OCI-LY1 (cell line): Measurements from ENCODE around the gene PLCB4.

Experiments used
- H2AFZ ChIP-seq: fragments of 200-600 bp; sonication (generic), shearing (Covaris generic); 2 replicates; pipeline ENCODE4 v1.6.0; 2014; ENCODE audit warnings: antibody characterized with exemption, mild to moderate bottlenecking, low read length
- H3F3A ChIP-seq: fragments of 200-600 bp; sonication (generic), shearing (Covaris generic); 2 replicates; pipeline ENCODE4 v1.6.0; 2014; ENCODE audit warnings: mild to moderate bottlenecking, antibody characterized with exemption, low read length, moderate library complexity; ENCODE audit not compliant: insufficient read depth
- H3K27ac ChIP-seq: fragments of 200-600 bp; sonication (generic); 2 replicates; pipeline ENCODE4 v1.5.1; 2014; ENCODE audit warnings: low read length, mixed run types, mild to moderate bottlenecking, low read depth; ENCODE audit not compliant: poor library complexity, severe bottlenecking
- H3K27me3 ChIP-seq: fragments of 200-600 bp; sonication (generic); 2 replicates; pipeline ENCODE4 v1.6.0; 2014; ENCODE audit warnings: antibody characterized with exemption, mild to moderate bottlenecking, low read length, moderate library complexity; ENCODE audit not compliant: insufficient read depth
- H3K36me3 ChIP-seq: fragments of 200-600 bp; sonication (generic); 2 replicates; pipeline ENCODE4 v1.6.1; 2014; ENCODE audit warnings: mild to moderate bottlenecking, antibody characterized with exemption, low read length, moderate library complexity, mixed read lengths; ENCODE audit not compliant: insufficient read depth
- H3K4me1 ChIP-seq: fragments of 200-600 bp; sonication (generic); 2 replicates; pipeline ENCODE4 v1.5.1; 2014; ENCODE audit warnings: mild to moderate bottlenecking, low read length, moderate library complexity; ENCODE audit not compliant: insufficient read depth, severe bottlenecking
- H3K4me2 ChIP-seq: fragments of 200-600 bp; sonication (generic), shearing (Covaris generic); 2 replicates; pipeline ENCODE4 v1.6.1; 2014; ENCODE audit warnings: low read length
- H3K4me3 ChIP-seq: fragments of 200-600 bp; sonication (generic); 2 replicates; pipeline ENCODE4 v1.5.1; 2014; ENCODE audit warnings: low read length, low read depth, mild to moderate bottlenecking, mixed read lengths; ENCODE audit not compliant: poor library complexity, severe bottlenecking
- H3K79me2 ChIP-seq: fragments of 200-600 bp; shearing (Covaris generic); 2 replicates; pipeline ENCODE4 v1.6.1; 2016; ENCODE audit warnings: mixed run types, low read length, mixed read lengths; ENCODE audit not compliant: insufficient read depth
- H3K9ac ChIP-seq: fragments of 200-600 bp; sonication (generic), shearing (Covaris generic); 2 replicates; pipeline ENCODE4 v1.6.1; 2014; ENCODE audit warnings: mild to moderate bottlenecking, low read length, mixed read lengths
- H3K9me2 ChIP-seq: fragments of 200-600 bp; sonication (generic), shearing (Covaris generic); 2 replicates; pipeline ENCODE4 v1.6.1; 2014; ENCODE audit warnings: low read depth, mild to moderate bottlenecking, low read length, mixed read lengths
- H3K9me3 ChIP-seq: fragments of 200-600 bp; shearing (Covaris generic); 2 replicates; pipeline ENCODE4 v1.6.1; 2014; ENCODE audit warnings: low read length, mixed read lengths
- H4K20me1 ChIP-seq: fragments of 200-600 bp; sonication (generic), shearing (Covaris generic); 2 replicates; pipeline ENCODE4 v1.6.0; 2016; ENCODE audit warnings: mild to moderate bottlenecking, low read length; ENCODE audit not compliant: insufficient read depth
- CTCF ChIP-seq: fragments of 200-600 bp; sonication (generic), shearing (Covaris generic); IDR thresholded peaks from 2 replicates; pipeline ENCODE4 v1.5.1; 2017; ENCODE audit warnings: mild to moderate bottlenecking, antibody characterized with exemption, low read length, moderate library complexity, mixed read lengths
- EZH2 ChIP-seq: fragments of 200-600 bp; sonication (generic), shearing (Covaris generic); IDR thresholded peaks from 2 replicates; pipeline ENCODE4 v1.8.0; 2017; ENCODE audit warnings: borderline replicate concordance, mixed run types, mild to moderate bottlenecking, antibody characterized with exemption, low read length, moderate library complexity, mixed read lengths

The PLCB4 gene

GRCh38 chr20:9397928-9398327, 329.0 kb downstream of the PLCB4 start:
- Histone ChIP-seq H3K79me2 (no peaks in the 10 kb centered on the region), H3F3A (no peaks in the 10 kb centered on the region), H3K4me1 (no peaks in the 10 kb centered on the region), H2AFZ (no peak overlapping the region), H3K9ac (no peak overlapping the region), H3K36me3 (no peaks in the 10 kb centered on the region), H3K4me2 (no peak overlapping the region), H3K27ac (no peak overlapping the region), H3K27me3 (no peaks in the 10 kb centered on the region), H3K9me3 (no peaks in the 10 kb centered on the region), H4K20me1 (no peaks in the 10 kb centered on the region), H3K4me3 (no peak overlapping the region), H3K9me2 (no peaks in the 10 kb centered on the region)
- TF ChIP-seq CTCF = no peak
- no peak for TF ChIP-seq EZH2

- Histone ChIP-seq H3K27ac (no peak overlapping the region), H3K9me3 (no peaks in the 10 kb centered on the region)
These were observed 330.0 kb downstream of the PLCB4 start for GRCh38 chr20:9398882-9399281.

GRCh38 chr20:9399322-9399721, 330.4 kb downstream of the PLCB4 start:
- Histone ChIP-seq H3K9me2 (no peaks in the 10 kb centered on the region), H3K4me3 (no peak overlapping the region), H3K27me3 (no peaks in the 10 kb centered on the region), H3K36me3 (no peaks in the 10 kb centered on the region), H3K79me2 (no peaks in the 10 kb centered on the region), H3K27ac (no peak overlapping the region), H3K9ac (no peak overlapping the region), H3K9me3 (no peaks in the 10 kb centered on the region), H4K20me1 (no peaks in the 10 kb centered on the region), H3K4me2 (no peak overlapping the region), H2AFZ (no peak overlapping the region), H3F3A (no peaks in the 10 kb centered on the region), H3K4me1 (no peaks in the 10 kb centered on the region)
- TF ChIP-seq EZH2 = no peak
- no peak for TF ChIP-seq CTCF

More at GRCh38 chr20:9398882-9399281, 330.0 kb downstream of the PLCB4 start:
- Histone ChIP-seq H3K27me3 (no peaks in the 10 kb centered on the region), H2AFZ (no peak overlapping the region), H3K9ac (no peak overlapping the region), H3K36me3 (no peaks in the 10 kb centered on the region), H3K4me3 (no peak overlapping the region), H3K9me2 (no peaks in the 10 kb centered on the region), H4K20me1 (no peaks in the 10 kb centered on the region), H3K4me2 (no peak overlapping the region), H3K4me1 (no peaks in the 10 kb centered on the region), H3F3A (no peaks in the 10 kb centered on the region), H3K79me2 (no peaks in the 10 kb centered on the region)
- TF ChIP-seq CTCF (no peak), EZH2 (no peak)
